IMR-90 (cell line): Measurements from ENCODE around the gene BEST1. TPM values are rescaled to one million over a fixed set of nuclear protein-coding genes. Genes with fewer than 3 reads are reported as not detected.

Experiments
- ATAC-seq: fragments of 200-7000 bp; cut with Tn5 transposase; 2 replicates; pipeline ENCODE4 v1.9.1; 2020; ENCODE audit warnings: low read depth, mild to moderate bottlenecking, moderate library complexity
- BruUV-seq: library from RNA; stranded (reverse); fragments of 400-500 nt; replicated peaks from 2 replicates; lab custom pipeline; 2021; lab: Mats Ljungman, UMichigan
- CTCF ChIA-PET: fragments of 300-600 bp; formaldehyde crosslinking; extraction: SDS; loops from one replicate; lab custom pipeline; 2021; ENCODE audit warnings: antibody characterized with exemption; lab: Yijun Ruan, JAX
- POLR2A ChIA-PET: fragments of 300-600 bp; sonication (Branson Sonifier 250); formaldehyde crosslinking; loops from one replicate; lab custom pipeline; 2022; ENCODE audit warnings: antibody characterized with exemption; ENCODE audit not compliant: unreplicated experiment; lab: Charles Lee
- DNase-seq: peaks from one replicate; pipeline ENCODE4 v3.0.0; 2013
- H2AFZ ChIP-seq: replicated peaks from 2 replicates; pipeline ENCODE3; 2013; ENCODE audit warnings: low read length, mild to moderate bottlenecking; ENCODE audit not compliant: poor library complexity
- H2AK5ac ChIP-seq: 2 replicates; pipeline ENCODE4 v1.6.1; 2013; ENCODE audit warnings: low read depth, low read length, inconsistent platforms
- H2AK9ac ChIP-seq: replicated peaks from 2 replicates; pipeline ENCODE3; 2013; ENCODE audit warnings: mild to moderate bottlenecking, low read depth, low read length, moderate library complexity; ENCODE audit not compliant: poor library complexity
- H2BK120ac ChIP-seq: 2 replicates; pipeline ENCODE4 v1.6.1; 2013; ENCODE audit warnings: low read depth, low read length, inconsistent platforms
- H2BK15ac ChIP-seq: 3 replicates; pipeline ENCODE4 v1.6.1; 2013; ENCODE audit warnings: low read depth, low read length, inconsistent platforms
- H2BK20ac ChIP-seq: 2 replicates; pipeline ENCODE4 v1.6.1; 2013; ENCODE audit warnings: low read depth, mild to moderate bottlenecking, inconsistent platforms, low read length, moderate library complexity
- H2BK5ac ChIP-seq: 2 replicates; pipeline ENCODE4 v1.6.1; 2013; ENCODE audit warnings: mild to moderate bottlenecking, low read depth, low read length, inconsistent platforms; ENCODE audit not compliant: poor library complexity, severe bottlenecking
- H3K14ac ChIP-seq: replicated peaks from 2 replicates; pipeline ENCODE4 v1.6.1; 2013; ENCODE audit warnings: low read depth, low read length, inconsistent platforms
- H3K18ac ChIP-seq: 2 replicates; pipeline ENCODE4 v1.6.1; 2013; ENCODE audit warnings: low read depth, low read length, control low read depth
- H3K23ac ChIP-seq: 2 replicates; pipeline ENCODE4 v1.6.1; 2013; ENCODE audit warnings: low read depth, low read length, inconsistent platforms
- H3K27ac ChIP-seq: 2 replicates; pipeline ENCODE4 v1.5.1; 2013; ENCODE audit warnings: mild to moderate bottlenecking, control low read depth, low read length; ENCODE audit not compliant: insufficient read depth
- H3K27me3 ChIP-seq: 2 replicates; pipeline ENCODE4 v1.6.1; 2013; ENCODE audit warnings: low read length; ENCODE audit not compliant: control insufficient read depth, insufficient read depth
- H3K36me3 ChIP-seq: 2 replicates; pipeline ENCODE4 v1.6.1; 2013; ENCODE audit warnings: low read length, mixed read lengths; ENCODE audit not compliant: control insufficient read depth, insufficient read depth
- H3K4ac ChIP-seq: 2 replicates; pipeline ENCODE4 v1.6.1; 2013; ENCODE audit warnings: low read depth, low read length, inconsistent platforms
- H3K4me1 ChIP-seq: 2 replicates; pipeline ENCODE4 v1.6.1; 2013; ENCODE audit warnings: low read length, mixed read lengths; ENCODE audit not compliant: control insufficient read depth, insufficient read depth
- H3K4me2 ChIP-seq: 2 replicates; pipeline ENCODE4 v1.6.1; 2013; ENCODE audit warnings: low read depth, mild to moderate bottlenecking, control low read depth, low read length, moderate library complexity
- H3K4me3 ChIP-seq: 2 replicates; pipeline ENCODE4 v1.5.1; 2013; ENCODE audit warnings: low read depth, mild to moderate bottlenecking, control low read depth, low read length, moderate library complexity; ENCODE audit not compliant: insufficient read depth
- H3K56ac ChIP-seq: 2 replicates; pipeline ENCODE4 v1.6.1; 2013; ENCODE audit warnings: low read length, inconsistent platforms; ENCODE audit not compliant: insufficient read depth; ENCODE audit errors: extremely low read depth
- H3K79me1 ChIP-seq, 2 experiments: 2 replicates each; pipeline ENCODE4 v1.6.1; 2013; ENCODE audit warnings: low read length in 2 of 2, inconsistent platforms in 1 of 2, low read depth in 1 of 2
- H3K9ac ChIP-seq: 2 replicates; pipeline ENCODE4 v1.6.1; 2013; ENCODE audit warnings: low read depth, low read length, control low read depth
- H3K9me1 ChIP-seq: 2 replicates; pipeline ENCODE4 v1.6.1; 2013; ENCODE audit warnings: low read length, inconsistent platforms; ENCODE audit not compliant: insufficient read depth
- H3K9me3 ChIP-seq: 2 replicates; pipeline ENCODE4 v1.6.1; 2013; ENCODE audit warnings: low read length; ENCODE audit not compliant: control insufficient read depth, insufficient read depth
- H4K20me1 ChIP-seq: 2 replicates; pipeline ENCODE4 v1.6.1; 2013; ENCODE audit warnings: low read length, inconsistent platforms; ENCODE audit not compliant: insufficient read depth
- H4K5ac ChIP-seq: 2 replicates; pipeline ENCODE4 v1.6.1; 2013; ENCODE audit warnings: mild to moderate bottlenecking, low read depth, low read length, control low read depth
- H4K8ac ChIP-seq, 2 experiments: 2 replicates each; pipeline ENCODE4 v1.6.1; 2013; ENCODE audit warnings: low read depth in 2 of 2, low read length in 2 of 2, control low read depth in 1 of 2, inconsistent platforms in 1 of 2
- H4K91ac ChIP-seq: 2 replicates; pipeline ENCODE4 v1.6.1; 2013; ENCODE audit warnings: low read depth, low read length, inconsistent platforms; ENCODE audit not compliant: insufficient read depth
- SMC3 ChIP-seq: fragments of 150-350 bp; IDR thresholded peaks from 2 replicates; pipeline ENCODE4 v1.6.1; 2016; ENCODE audit warnings: low read depth, mild to moderate bottlenecking, antibody characterized with exemption, low read length, moderate library complexity
- WGBS, 2 experiments: methylation state at CpG; one replicate each; pipeline versions ENCODE4 v1.1.5 to v1.1.7; 2013; ENCODE audit warnings: missing lambda C conversion rate in 2 of 2; ENCODE audit not compliant: insufficient read length in 1 of 2; ENCODE audit errors: extremely low coverage in 2 of 2; 5-methylcytosine and 5-hydroxymethylcytosine counted together
- dilution Hi-C: fragments of 300-500 bp; cut with HindIII; formaldehyde crosslinking; loops from one replicate; pipeline ENCODE4 v1.14.3; 2018; ENCODE audit warnings: low sequenced_read_pairs; ENCODE audit not compliant: unreplicated experiment
- in situ Hi-C: fragments of 300-500 bp; cut with MboI; formaldehyde crosslinking; loops from 3 replicates; pipeline ENCODE4 v1.14.3; 2019; ENCODE audit warnings: low sequenced_read_pairs, inconsistent platforms, mixed read lengths
- intact Hi-C: fragments of 100-400 bp; cut with micrococcal nuclease; formaldehyde crosslinking; loops from 2 replicates; pipeline ENCODE4 v1.10.0; 2022
- polyA plus RNA-seq, 3 experiments: library from polyadenylated mRNA; depleted of rRNA; stranded (reverse); fragments of >200 nt; gene quantifications; 2 replicates each; pipeline ENCODE4 v1.2.3, GENCODE V29; 2012; ENCODE audit warnings: low replicate concordance in 1 of 3
- total RNA-seq: library from RNA; depleted of rRNA; stranded (reverse); fragments of >200 nt; gene quantifications from 2 replicates; pipeline ENCODE4 v1.2.3, GENCODE V29; 2012
- TF ChIP-seq, protein P1 (sequence below): conservative IDR thresholded peaks from 2 replicates; pipeline ENCODE4 v1.5.1; 2012; ENCODE audit warnings: mild to moderate bottlenecking, low read depth, low read length, improper control_type of control experiment

Gene BEST1
- total and polyA plus RNA-seq, 2 of the 4 experiments (the other 2 are of a cell fraction): 0.90 to 1.4 TPM

DNA sequence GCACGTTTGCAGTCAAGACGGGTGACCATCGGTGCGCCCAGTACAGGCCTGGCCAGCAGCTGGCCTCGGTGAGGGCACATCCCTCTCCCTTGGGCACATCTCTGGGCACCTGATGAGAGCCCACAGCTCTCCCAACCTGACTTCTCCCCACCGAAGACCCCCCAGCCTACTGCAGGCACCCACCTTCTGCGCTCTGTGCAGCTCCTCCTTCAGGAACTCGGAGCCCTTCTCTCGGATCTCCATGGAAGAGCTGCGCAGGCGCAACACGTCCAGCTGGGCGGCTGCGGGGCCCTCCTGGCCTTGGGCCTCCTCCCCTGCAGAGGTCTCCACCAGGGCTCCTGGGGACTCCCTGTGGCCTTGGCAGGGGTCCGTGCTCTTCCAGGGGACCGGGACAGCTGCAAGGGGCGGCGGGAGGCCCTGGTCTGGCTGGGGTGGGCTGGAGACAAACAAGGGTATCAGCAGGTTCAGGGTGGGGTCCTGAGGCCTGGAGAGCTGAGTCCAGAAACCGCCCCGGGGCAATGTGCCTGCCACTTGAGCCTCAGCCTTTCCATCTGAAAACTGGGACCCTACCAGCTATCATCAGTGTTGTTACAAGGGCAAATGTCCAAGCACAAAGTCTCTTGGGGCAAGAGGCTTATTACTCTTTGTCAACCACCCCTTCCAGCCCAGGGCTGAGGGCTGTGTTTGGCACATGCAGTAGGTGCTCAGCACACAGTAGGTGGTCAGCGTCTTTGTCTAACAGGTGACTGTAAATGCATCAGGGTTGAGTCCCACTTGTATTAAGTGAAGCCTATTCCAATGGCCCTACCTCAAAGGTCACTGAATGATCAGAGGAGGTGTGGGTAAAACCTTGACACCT lies 42.1 kb upstream of the BEST1 start:
- no peak overlapping the region for H2AK9ac ChIP-seq
- H3K27me3 ChIP-seq: no peaks in the 10 kb centered on the region
- H3K36me3 ChIP-seq: peaks cover 1% of the 10 kb centered on the region; the same call in 1 of the 2 replicates
- H3K4me3 ChIP-seq: no peak overlapping the region
- no peak overlapping the region for H2BK120ac ChIP-seq
- no peak overlapping the region for H4K8ac ChIP-seq
- H3K4ac ChIP-seq: no peak overlapping the region
- BruUV-seq: no TSS peak
- ATAC-seq (no peak), DNase-seq (no peak)
- H3K9ac ChIP-seq: no peak overlapping the region
- no peak overlapping the region for H3K4me2 ChIP-seq
- H2AFZ ChIP-seq: no peak overlapping the region
- H3K9me3 ChIP-seq: no peaks in the 10 kb centered on the region
- dilution Hi-C loops: no loop called here
- no peak overlapping the region for H4K5ac ChIP-seq
- H2BK15ac ChIP-seq: no peak overlapping the region
- no peak overlapping the region for H2BK20ac ChIP-seq
- no peak overlapping the region for H3K56ac ChIP-seq
- H3K4me1 ChIP-seq: no peaks in the 10 kb centered on the region
- peaks cover 3% of the 10 kb centered on the region; the same call in 1 of the 2 replicates for H4K20me1 ChIP-seq
- no peak overlapping the region; the same call in 1 of the 2 replicates for H3K23ac ChIP-seq
- H3K9me1 ChIP-seq: 0 out of 2 replicates have a peak, but pooled peaks cover 3% of the 10 kb centered on the region
- H3K18ac ChIP-seq: no peak overlapping the region
- 93% methylated on average over 6 of the region's 21 CpGs; no CpG with 5 or more reads in 1 of the 2 experiments for WGBS, 2 experiments
- no peak for TF ChIP-seq SMC3
- TF ChIP-seq, protein P1, sequence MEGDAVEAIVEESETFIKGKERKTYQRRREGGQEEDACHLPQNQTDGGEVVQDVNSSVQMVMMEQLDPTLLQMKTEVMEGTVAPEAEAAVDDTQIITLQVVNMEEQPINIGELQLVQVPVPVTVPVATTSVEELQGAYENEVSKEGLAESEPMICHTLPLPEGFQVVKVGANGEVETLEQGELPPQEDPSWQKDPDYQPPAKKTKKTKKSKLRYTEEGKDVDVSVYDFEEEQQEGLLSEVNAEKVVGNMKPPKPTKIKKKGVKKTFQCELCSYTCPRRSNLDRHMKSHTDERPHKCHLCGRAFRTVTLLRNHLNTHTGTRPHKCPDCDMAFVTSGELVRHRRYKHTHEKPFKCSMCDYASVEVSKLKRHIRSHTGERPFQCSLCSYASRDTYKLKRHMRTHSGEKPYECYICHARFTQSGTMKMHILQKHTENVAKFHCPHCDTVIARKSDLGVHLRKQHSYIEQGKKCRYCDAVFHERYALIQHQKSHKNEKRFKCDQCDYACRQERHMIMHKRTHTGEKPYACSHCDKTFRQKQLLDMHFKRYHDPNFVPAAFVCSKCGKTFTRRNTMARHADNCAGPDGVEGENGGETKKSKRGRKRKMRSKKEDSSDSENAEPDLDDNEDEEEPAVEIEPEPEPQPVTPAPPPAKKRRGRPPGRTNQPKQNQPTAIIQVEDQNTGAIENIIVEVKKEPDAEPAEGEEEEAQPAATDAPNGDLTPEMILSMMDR: no peak
- no peak overlapping the region for H3K27ac ChIP-seq
- H4K91ac ChIP-seq: no peak overlapping the region
- H3K14ac ChIP-seq: no peak overlapping the region
- intact Hi-C loops: no loop called here
- ChIA-PET CTCF (interaction anchor here (0.8 to 1.7 kb wide), 3 partner anchors 10 to 174 kb away, joined by 3 to 8 read pairs (median 4); no protein-coding TSS in a partner anchor), POLR2A (no interaction called here)
- in situ Hi-C loops: no loop called here
- H2AK5ac ChIP-seq: no peak overlapping the region
- no peak overlapping the region for H2BK5ac ChIP-seq
- H3K79me1 ChIP-seq: no peaks in the 10 kb centered on the region
